Measurements from ENCODE around the gene ANKRD34B. TPM values are rescaled to one million over a fixed set of nuclear protein-coding genes. Genes with fewer than 3 reads are reported as not detected.

ANKRD34B gene
- total RNA-seq, 1 experiment from 2014 or later = not detected

GRCh38 chr5:80516826-80517225 lies 53.3 kb downstream of the ANKRD34B start:
- no peaks in the 10 kb centered on the region for H3K27me3 ChIP-seq (replicated peaks; ENCODE audit: insufficient read depth, low read depth, low read length, poor library complexity)
- no peaks in the 10 kb centered on the region for H3K36me3 ChIP-seq (ENCODE audit: insufficient read depth, low read length, poor library complexity, severe bottlenecking)
- no peak overlapping the region for H3K27ac ChIP-seq (ENCODE audit: low read depth, low read length, poor library complexity, severe bottlenecking)
- no peaks in the 10 kb centered on the region for H3K4me1 ChIP-seq (ENCODE audit: insufficient read depth, low read length, poor library complexity, severe bottlenecking)
- BruUV-seq (replicated peaks) = no TSS peak
- no peaks in the 10 kb centered on the region for H3K9me3 ChIP-seq (ENCODE audit: low read depth, low read length, poor library complexity, severe bottlenecking)
- ChIA-PET POLR2A (ENCODE audit: low non-redundant PET) (no interaction called here), CTCF (no interaction called here)
- intact Hi-C loops (cut with micrococcal nuclease; ENCODE audit: unreplicated experiment) = no loop called here
- H3K4me3 ChIP-seq (ENCODE audit: low read depth, low read length, poor library complexity, severe bottlenecking) = no peak overlapping the region
- DNase-seq (ENCODE audit: low spot score) = peak; percentile 9
- TF ChIP-seq, protein P1, sequence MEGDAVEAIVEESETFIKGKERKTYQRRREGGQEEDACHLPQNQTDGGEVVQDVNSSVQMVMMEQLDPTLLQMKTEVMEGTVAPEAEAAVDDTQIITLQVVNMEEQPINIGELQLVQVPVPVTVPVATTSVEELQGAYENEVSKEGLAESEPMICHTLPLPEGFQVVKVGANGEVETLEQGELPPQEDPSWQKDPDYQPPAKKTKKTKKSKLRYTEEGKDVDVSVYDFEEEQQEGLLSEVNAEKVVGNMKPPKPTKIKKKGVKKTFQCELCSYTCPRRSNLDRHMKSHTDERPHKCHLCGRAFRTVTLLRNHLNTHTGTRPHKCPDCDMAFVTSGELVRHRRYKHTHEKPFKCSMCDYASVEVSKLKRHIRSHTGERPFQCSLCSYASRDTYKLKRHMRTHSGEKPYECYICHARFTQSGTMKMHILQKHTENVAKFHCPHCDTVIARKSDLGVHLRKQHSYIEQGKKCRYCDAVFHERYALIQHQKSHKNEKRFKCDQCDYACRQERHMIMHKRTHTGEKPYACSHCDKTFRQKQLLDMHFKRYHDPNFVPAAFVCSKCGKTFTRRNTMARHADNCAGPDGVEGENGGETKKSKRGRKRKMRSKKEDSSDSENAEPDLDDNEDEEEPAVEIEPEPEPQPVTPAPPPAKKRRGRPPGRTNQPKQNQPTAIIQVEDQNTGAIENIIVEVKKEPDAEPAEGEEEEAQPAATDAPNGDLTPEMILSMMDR (conservative IDR thresholded peaks at IDR 0.05; ENCODE audit: low read depth, low read length) = no peak
- TF ChIP-seq EZH2 (IDR thresholded peaks at IDR 0.05; ENCODE audit: borderline replicate concordance, low read depth, low read length, poor library complexity, severe bottlenecking) = no peak

- intact Hi-C loops (cut with micrococcal nuclease; ENCODE audit: unreplicated experiment) = no loop called here
- BruUV-seq (replicated peaks) = no TSS peak
- CTCF ChIA-PET = no interaction called here
Observed at GRCh38 chr5:80509362-80509761, 60.7 kb downstream of the ANKRD34B start.

GRCh38 chr5:80508844-80509243 lies 61.2 kb downstream of the ANKRD34B start:
- H3K27ac ChIP-seq (ENCODE audit: low read depth, low read length, poor library complexity, severe bottlenecking) = no peak overlapping the region
- BruUV-seq (replicated peaks) = no TSS peak
- H3K4me1 ChIP-seq (ENCODE audit: insufficient read depth, low read length, poor library complexity, severe bottlenecking) = no peaks in the 10 kb centered on the region
- H3K27me3 ChIP-seq (replicated peaks; ENCODE audit: insufficient read depth, low read depth, low read length, poor library complexity) = no peaks in the 10 kb centered on the region
- ChIA-PET CTCF (no interaction called here), POLR2A (ENCODE audit: low non-redundant PET) (no interaction called here)
- H3K4me3 ChIP-seq (ENCODE audit: low read depth, low read length, poor library complexity, severe bottlenecking) = no peak overlapping the region
- H3K36me3 ChIP-seq (ENCODE audit: insufficient read depth, low read length, poor library complexity, severe bottlenecking) = no peaks in the 10 kb centered on the region
- no peaks in the 10 kb centered on the region for H3K9me3 ChIP-seq (ENCODE audit: low read depth, low read length, poor library complexity, severe bottlenecking)
- TF ChIP-seq EZH2 (IDR thresholded peaks at IDR 0.05; ENCODE audit: borderline replicate concordance, low read depth, low read length, poor library complexity, severe bottlenecking) = no peak
- TF ChIP-seq, protein P1 (conservative IDR thresholded peaks at IDR 0.05; ENCODE audit: low read depth, low read length) = no peak
- no peak for DNase-seq (ENCODE audit: low spot score)
- intact Hi-C loops (cut with micrococcal nuclease; ENCODE audit: unreplicated experiment) = no loop called here

More at GRCh38 chr5:80509362-80509761, 60.7 kb downstream of the ANKRD34B start:
- Histone ChIP-seq H3K36me3 (ENCODE audit: insufficient read depth, low read length, poor library complexity, severe bottlenecking) (no peaks in the 10 kb centered on the region), H3K4me3 (ENCODE audit: low read depth, low read length, poor library complexity, severe bottlenecking) (no peak overlapping the region), H3K27me3 (replicated peaks; ENCODE audit: insufficient read depth, low read depth, low read length, poor library complexity) (no peaks in the 10 kb centered on the region), H3K4me1 (ENCODE audit: insufficient read depth, low read length, poor library complexity, severe bottlenecking) (no peaks in the 10 kb centered on the region), H3K9me3 (ENCODE audit: low read depth, low read length, poor library complexity, severe bottlenecking) (no peaks in the 10 kb centered on the region), H3K27ac (ENCODE audit: low read depth, low read length, poor library complexity, severe bottlenecking) (no peak overlapping the region)
- DNase-seq (ENCODE audit: low spot score) = no peak
- TF ChIP-seq, protein P1 (conservative IDR thresholded peaks at IDR 0.05; ENCODE audit: low read depth, low read length) = no peak
- no peak for TF ChIP-seq EZH2 (IDR thresholded peaks at IDR 0.05; ENCODE audit: borderline replicate concordance, low read depth, low read length, poor library complexity, severe bottlenecking)
- POLR2A ChIA-PET (ENCODE audit: low non-redundant PET) = no interaction called here

Data from A673 (cell line).